HepG2 (cell line): Measurements from ENCODE around the gene RARG. TPM values are rescaled to one million over a fixed set of nuclear protein-coding genes. Genes with fewer than 3 reads are reported as not detected.
A peak's percentile ranks its signal among the peaks of the same experiment; 100 is the strongest.

Experiments used
- MEF2D ChIP-seq: sonication (generic); formaldehyde crosslinking; IDR thresholded peaks from 2 replicates; pipeline ENCODE4 v1.5.1; 2020; ENCODE audit warnings: mild to moderate bottlenecking, missing genetic modification reagents
- MXI1 ChIP-seq: IDR thresholded peaks from 3 replicates; pipeline ENCODE4 v1.6.1; 2012; ENCODE audit warnings: low read depth, low read length, inconsistent platforms, borderline replicate concordance
- SP4 ChIP-seq: sonication (generic); formaldehyde crosslinking; IDR thresholded peaks from 2 replicates; pipeline ENCODE4 v1.8.1; 2023; ENCODE audit warnings: mild to moderate bottlenecking, missing genetic modification reagents
- ZNF543 ChIP-seq: sonication (generic); formaldehyde crosslinking; IDR thresholded peaks from 2 replicates; pipeline ENCODE4 v1.4.0; 2020; ENCODE audit warnings: mild to moderate bottlenecking, missing genetic modification reagents
- polyA plus RNA-seq, 8 experiments: library from polyadenylated mRNA; depleted of rRNA in 3 of 8; stranded (reverse) in 7 of 8; unstranded in 1 of 8; fragments of >200 nt; fragmentation: Illumina TruSeq in 4 of 8; extraction: Trizol in 4 of 8; gene quantifications; 2 replicates each; pipeline versions ENCODE4 v1.2.1 to v1.2.3, GENCODE V29; 2011 to 2016; ENCODE audit warnings: low read depth in 4 of 8, missing spikeins in 1 of 8, mixed read lengths in 1 of 8; ENCODE audit not compliant: insufficient read depth in 1 of 8
- total RNA-seq, 5 experiments: library from RNA; depleted of rRNA; stranded (reverse); fragments of >200 nt; fragmentation: Illumina TruSeq; extraction: Trizol; gene quantifications; 2 replicates each; pipeline ENCODE4 v1.2.3, GENCODE V29; 2016; ENCODE audit warnings: low read depth in 1 of 5
- TF ChIP-seq, protein P1 (sequence below): sonication (generic); formaldehyde crosslinking; IDR thresholded peaks from 2 replicates; pipeline ENCODE4 v1.4.0; 2020; ENCODE audit warnings: mild to moderate bottlenecking, missing genetic modification reagents
- TF ChIP-seq, protein P2 (sequence below): IDR thresholded peaks from 2 replicates; pipeline ENCODE4 v1.6.1; 2016; ENCODE audit warnings: low read depth, missing genetic modification reagents, missing compliant biosample characterization
- TF ChIP-seq, protein P3 (sequence below): sonication (generic); formaldehyde crosslinking; IDR thresholded peaks from 2 replicates; pipeline ENCODE4 v1.4.0; 2020; ENCODE audit warnings: mild to moderate bottlenecking, missing genetic modification reagents

RARG gene
- total and polyA plus RNA-seq, 2 of the 13 experiments (the other 11 are each of a cell fraction or from before 2014, with no cell fraction given): 0.77 to 1.5 TPM

DNA sequence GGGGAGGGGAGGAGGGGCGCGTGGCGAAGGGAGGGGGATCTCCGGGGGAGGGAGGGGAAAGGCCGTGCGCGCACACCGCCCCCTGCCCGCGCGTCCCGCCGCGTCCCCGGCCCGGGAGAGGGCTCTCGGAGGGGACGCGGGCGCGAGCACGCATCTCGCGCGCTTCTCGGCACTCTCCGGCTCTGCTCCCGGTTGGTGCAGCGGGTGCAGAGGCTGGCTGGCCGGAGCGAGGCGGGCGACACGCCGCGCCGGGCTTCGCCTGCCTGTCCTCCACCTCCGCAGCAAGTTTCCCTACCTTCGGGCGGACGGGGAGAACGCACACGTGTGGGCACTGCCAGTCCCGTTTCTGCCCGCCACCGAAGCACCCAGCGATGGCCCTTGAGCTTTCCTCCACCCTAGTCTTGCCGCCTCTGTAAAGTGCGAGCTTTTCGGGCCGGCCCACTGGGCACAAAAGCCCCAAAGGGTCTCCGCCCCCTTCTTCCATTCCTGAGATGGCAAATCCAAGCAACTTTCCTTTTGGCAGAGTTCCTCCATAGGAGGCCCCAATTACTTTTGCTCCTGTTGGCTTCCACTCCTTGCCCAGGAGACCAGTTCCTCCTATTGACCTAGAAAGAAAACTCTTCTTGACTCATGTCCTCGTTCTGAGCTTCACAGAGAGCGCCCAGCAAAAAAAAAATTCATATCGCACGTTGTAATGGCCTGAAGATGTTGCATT, 50.9 kb downstream of the RARG start (continued):
- TF ChIP-seq SP4 (CRISPR knock-in tag) (peak; percentile 57; the same call in 1 of the 2 replicates), MEF2D (CRISPR knock-in tag) (no peak), MXI1 (no peak), ZNF543 (CRISPR knock-in tag) (no peak)
- TF ChIP-seq, protein P1, sequence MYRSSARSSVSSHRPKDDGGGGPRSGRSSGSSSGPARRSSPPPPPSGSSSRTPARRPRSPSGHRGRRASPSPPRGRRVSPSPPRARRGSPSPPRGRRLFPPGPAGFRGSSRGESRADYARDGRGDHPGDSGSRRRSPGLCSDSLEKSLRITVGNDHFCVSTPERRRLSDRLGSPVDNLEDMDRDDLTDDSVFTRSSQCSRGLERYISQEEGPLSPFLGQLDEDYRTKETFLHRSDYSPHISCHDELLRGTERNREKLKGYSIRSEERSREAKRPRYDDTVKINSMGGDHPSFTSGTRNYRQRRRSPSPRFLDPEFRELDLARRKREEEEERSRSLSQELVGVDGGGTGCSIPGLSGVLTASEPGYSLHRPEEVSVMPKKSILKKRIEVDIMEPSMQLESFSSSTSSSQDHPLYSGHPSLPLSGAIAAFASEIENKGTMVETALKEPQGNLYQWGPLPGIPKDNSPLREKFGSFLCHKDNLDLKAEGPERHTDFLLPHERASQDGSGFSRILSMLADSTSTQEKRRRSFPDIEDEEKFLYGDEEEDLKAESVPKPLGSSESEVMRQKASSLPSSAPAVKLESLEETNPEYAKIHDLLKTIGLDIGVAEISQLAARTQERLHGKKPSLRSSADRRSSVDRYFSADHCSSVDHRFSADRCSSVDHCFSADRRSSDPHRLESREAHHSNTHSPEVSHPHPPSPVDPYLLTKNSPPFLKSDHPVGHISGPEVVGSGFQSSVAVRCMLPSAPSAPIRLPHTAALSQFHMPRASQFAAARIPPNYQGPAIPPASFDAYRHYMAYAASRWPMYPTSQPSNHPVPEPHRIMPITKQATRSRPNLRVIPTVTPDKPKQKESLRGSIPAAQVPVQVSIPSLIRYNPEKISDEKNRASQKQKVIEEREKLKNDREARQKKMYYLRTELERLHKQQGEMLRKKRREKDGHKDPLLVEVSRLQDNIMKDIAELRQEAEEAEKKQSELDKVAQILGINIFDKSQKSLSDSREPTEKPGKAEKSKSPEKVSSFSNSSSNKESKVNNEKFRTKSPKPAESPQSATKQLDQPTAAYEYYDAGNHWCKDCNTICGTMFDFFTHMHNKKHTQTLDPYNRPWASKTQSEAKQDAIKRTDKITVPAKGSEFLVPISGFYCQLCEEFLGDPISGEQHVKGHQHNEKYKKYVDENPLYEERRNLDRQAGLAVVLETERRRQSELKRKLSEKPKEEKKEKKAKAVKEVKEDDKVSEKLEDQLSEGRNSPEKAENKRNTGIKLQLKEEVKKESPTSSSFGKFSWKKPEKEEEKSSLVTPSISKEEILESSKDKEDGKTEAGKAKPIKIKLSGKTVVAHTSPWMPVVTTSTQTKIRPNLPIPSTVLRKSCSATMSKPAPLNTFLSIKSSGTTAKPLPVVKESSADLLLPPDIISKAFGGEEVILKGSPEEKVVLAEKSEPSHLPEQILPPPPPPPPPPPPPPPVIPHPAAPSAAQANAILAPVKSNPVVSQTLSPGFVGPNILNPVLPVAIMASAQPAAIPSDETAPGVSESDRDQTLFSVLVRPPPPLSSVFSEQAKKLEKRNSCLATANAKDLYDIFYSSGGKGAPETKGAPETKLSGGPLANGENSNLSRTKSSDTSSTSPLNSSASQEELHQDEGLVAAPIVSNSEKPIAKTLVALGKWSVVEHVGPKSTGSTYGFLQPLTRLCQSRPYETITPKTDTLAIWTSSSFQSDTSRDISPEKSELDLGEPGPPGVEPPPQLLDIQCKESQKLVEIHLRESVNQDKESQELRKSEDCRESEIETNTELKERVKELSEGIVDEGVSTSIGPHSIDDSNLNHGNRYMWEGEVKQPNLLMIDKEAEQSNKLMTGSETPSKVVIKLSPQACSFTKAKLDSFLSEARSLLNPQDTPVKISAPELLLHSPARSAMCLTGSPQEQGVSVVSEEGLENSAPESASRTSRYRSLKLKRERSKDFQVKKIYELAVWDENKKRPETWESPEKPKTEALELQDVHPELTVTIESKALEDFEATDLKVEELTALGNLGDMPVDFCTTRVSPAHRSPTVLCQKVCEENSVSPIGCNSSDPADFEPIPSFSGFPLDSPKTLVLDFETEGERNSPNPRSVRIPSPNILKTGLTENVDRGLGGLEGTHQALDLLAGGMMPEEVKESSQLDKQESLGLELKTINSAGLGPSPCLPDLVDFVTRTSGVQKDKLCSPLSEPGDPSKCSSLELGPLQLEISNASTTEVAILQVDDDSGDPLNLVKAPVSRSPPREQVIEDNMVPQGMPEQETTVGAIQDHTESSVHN: no peak
- TF ChIP-seq, protein P2, sequence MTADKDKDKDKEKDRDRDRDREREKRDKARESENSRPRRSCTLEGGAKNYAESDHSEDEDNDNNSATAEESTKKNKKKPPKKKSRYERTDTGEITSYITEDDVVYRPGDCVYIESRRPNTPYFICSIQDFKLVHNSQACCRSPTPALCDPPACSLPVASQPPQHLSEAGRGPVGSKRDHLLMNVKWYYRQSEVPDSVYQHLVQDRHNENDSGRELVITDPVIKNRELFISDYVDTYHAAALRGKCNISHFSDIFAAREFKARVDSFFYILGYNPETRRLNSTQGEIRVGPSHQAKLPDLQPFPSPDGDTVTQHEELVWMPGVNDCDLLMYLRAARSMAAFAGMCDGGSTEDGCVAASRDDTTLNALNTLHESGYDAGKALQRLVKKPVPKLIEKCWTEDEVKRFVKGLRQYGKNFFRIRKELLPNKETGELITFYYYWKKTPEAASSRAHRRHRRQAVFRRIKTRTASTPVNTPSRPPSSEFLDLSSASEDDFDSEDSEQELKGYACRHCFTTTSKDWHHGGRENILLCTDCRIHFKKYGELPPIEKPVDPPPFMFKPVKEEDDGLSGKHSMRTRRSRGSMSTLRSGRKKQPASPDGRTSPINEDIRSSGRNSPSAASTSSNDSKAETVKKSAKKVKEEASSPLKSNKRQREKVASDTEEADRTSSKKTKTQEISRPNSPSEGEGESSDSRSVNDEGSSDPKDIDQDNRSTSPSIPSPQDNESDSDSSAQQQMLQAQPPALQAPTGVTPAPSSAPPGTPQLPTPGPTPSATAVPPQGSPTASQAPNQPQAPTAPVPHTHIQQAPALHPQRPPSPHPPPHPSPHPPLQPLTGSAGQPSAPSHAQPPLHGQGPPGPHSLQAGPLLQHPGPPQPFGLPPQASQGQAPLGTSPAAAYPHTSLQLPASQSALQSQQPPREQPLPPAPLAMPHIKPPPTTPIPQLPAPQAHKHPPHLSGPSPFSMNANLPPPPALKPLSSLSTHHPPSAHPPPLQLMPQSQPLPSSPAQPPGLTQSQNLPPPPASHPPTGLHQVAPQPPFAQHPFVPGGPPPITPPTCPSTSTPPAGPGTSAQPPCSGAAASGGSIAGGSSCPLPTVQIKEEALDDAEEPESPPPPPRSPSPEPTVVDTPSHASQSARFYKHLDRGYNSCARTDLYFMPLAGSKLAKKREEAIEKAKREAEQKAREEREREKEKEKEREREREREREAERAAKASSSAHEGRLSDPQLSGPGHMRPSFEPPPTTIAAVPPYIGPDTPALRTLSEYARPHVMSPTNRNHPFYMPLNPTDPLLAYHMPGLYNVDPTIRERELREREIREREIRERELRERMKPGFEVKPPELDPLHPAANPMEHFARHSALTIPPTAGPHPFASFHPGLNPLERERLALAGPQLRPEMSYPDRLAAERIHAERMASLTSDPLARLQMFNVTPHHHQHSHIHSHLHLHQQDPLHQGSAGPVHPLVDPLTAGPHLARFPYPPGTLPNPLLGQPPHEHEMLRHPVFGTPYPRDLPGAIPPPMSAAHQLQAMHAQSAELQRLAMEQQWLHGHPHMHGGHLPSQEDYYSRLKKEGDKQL (CRISPR knock-in tag): no peak
- TF ChIP-seq, protein P3, sequence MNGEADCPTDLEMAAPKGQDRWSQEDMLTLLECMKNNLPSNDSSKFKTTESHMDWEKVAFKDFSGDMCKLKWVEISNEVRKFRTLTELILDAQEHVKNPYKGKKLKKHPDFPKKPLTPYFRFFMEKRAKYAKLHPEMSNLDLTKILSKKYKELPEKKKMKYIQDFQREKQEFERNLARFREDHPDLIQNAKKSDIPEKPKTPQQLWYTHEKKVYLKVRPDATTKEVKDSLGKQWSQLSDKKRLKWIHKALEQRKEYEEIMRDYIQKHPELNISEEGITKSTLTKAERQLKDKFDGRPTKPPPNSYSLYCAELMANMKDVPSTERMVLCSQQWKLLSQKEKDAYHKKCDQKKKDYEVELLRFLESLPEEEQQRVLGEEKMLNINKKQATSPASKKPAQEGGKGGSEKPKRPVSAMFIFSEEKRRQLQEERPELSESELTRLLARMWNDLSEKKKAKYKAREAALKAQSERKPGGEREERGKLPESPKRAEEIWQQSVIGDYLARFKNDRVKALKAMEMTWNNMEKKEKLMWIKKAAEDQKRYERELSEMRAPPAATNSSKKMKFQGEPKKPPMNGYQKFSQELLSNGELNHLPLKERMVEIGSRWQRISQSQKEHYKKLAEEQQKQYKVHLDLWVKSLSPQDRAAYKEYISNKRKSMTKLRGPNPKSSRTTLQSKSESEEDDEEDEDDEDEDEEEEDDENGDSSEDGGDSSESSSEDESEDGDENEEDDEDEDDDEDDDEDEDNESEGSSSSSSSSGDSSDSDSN (CRISPR knock-in tag): peak; percentile 49
